SU-DHL-6 (cell line): ENCODE data around the gene WNT7A.

Source experiments
- EZH2phosphoT487 ChIP-seq: fragments of 200-600 bp; sonication (generic), shearing (Covaris generic); conservative IDR thresholded peaks from 2 replicates; pipeline ENCODE4 v1.6.1; 2018; ENCODE audit warnings: mild to moderate bottlenecking, antibody characterized with exemption, low read length, moderate library complexity, mixed read lengths
- TF ChIP-seq, protein P1 (sequence below): fragments of 200-600 bp; sonication (generic); IDR thresholded peaks from one replicate; pipeline ENCODE4 v1.5.1; 2017; ENCODE audit warnings: antibody characterized with exemption, mild to moderate bottlenecking, low read length, moderate library complexity; ENCODE audit not compliant: insufficient read depth, poor library complexity, severe bottlenecking

- TF ChIP-seq, protein P1, sequence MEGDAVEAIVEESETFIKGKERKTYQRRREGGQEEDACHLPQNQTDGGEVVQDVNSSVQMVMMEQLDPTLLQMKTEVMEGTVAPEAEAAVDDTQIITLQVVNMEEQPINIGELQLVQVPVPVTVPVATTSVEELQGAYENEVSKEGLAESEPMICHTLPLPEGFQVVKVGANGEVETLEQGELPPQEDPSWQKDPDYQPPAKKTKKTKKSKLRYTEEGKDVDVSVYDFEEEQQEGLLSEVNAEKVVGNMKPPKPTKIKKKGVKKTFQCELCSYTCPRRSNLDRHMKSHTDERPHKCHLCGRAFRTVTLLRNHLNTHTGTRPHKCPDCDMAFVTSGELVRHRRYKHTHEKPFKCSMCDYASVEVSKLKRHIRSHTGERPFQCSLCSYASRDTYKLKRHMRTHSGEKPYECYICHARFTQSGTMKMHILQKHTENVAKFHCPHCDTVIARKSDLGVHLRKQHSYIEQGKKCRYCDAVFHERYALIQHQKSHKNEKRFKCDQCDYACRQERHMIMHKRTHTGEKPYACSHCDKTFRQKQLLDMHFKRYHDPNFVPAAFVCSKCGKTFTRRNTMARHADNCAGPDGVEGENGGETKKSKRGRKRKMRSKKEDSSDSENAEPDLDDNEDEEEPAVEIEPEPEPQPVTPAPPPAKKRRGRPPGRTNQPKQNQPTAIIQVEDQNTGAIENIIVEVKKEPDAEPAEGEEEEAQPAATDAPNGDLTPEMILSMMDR: no peak
- TF ChIP-seq EZH2phosphoT487: no peak
Observed at GRCh38 chr3:13861461-13861860, 18.4 kb downstream of the WNT7A start.
